ENCODE results near the gene ARL17A.
"Not testable (repeated sequence)": the region's sequence is repeated elsewhere in the genome, so short reads cannot be mapped to it uniquely, and the experiment has no call there.

Gene ARL17A

GRCh38 chr17:46579083-46580075 is at the start of gene ARL17A:
Gene ARL17A (minus strand): TSS chr17:46579691. CDS start chr17:46576322, 3,369 bp downstream.
- not testable (repeated sequence) for DNase-seq

- not testable (repeated sequence) for DNase-seq
Measured at GRCh38 chr17:46628753-46629436, 49.4 kb upstream of the ARL17A start.

GRCh38 chr17:46627452-46627851 is 48.0 kb upstream of the ARL17A start:
- not testable (repeated sequence) for DNase-seq

- not testable (repeated sequence) for DNase-seq
Measured at GRCh38 chr17:46624726-46625125, 45.2 kb upstream of the ARL17A start.

GRCh38 chr17:46623790-46624189 is 44.3 kb upstream of the ARL17A start:
- DNase-seq: not testable (repeated sequence)

GRCh38 chr17:46618975-46619374 is 39.5 kb upstream of the ARL17A start:
- not testable (repeated sequence) for DNase-seq

- DNase-seq: not testable (repeated sequence)
Measured at GRCh38 chr17:46617121-46617520, 37.6 kb upstream of the ARL17A start.

- DNase-seq: not testable (repeated sequence)
Measured at GRCh38 chr17:46613876-46614275, 34.4 kb upstream of the ARL17A start.

- DNase-seq: not testable (repeated sequence)
Measured at GRCh38 chr17:46611304-46611703, 31.8 kb upstream of the ARL17A start.

- not testable (repeated sequence) for DNase-seq
Measured at GRCh38 chr17:46603125-46603524, 23.6 kb upstream of the ARL17A start.

- not testable (repeated sequence) for DNase-seq
Measured at GRCh38 chr17:46600767-46601166, 21.3 kb upstream of the ARL17A start.

- DNase-seq: not testable (repeated sequence)
Measured at GRCh38 chr17:46598344-46598931, 18.9 kb upstream of the ARL17A start.

- DNase-seq: not testable (repeated sequence)
Measured at GRCh38 chr17:46591332-46591731, 11.8 kb upstream of the ARL17A start.

- not testable (repeated sequence) for DNase-seq
Measured at GRCh38 chr17:46590157-46591146, 11.0 kb upstream of the ARL17A start, which contains the start of gene NSF. Gene NSF (plus strand): TSS chr17:46590669. CDS start chr17:46590776, 107 bp downstream.

GRCh38 chr17:46585444-46585843 is 6.0 kb upstream of the ARL17A start:
- DNase-seq: not testable (repeated sequence)

GRCh38 chr17:46580082-46580481 is 591 bp upstream of the ARL17A start:
- not testable (repeated sequence) for DNase-seq

- not testable (repeated sequence) for DNase-seq
Measured at GRCh38 chr17:46571796-46572195, 7.7 kb downstream of the ARL17A start.

GRCh38 chr17:46566980-46567379 is 12.5 kb downstream of the ARL17A start:
- not testable (repeated sequence) for DNase-seq

- DNase-seq: not testable (repeated sequence)
Measured at GRCh38 chr17:46566284-46566683, 13.2 kb downstream of the ARL17A start.

GRCh38 chr17:46560048-46560447 is 19.4 kb downstream of the ARL17A start:
- DNase-seq: not testable (repeated sequence)

- not testable (repeated sequence) for DNase-seq
Measured at GRCh38 chr17:46559155-46559554, 20.3 kb downstream of the ARL17A start.

GRCh38 chr17:46548607-46549006 is 30.9 kb downstream of the ARL17A start:
- DNase-seq: not testable (repeated sequence)

Measured in NCI-H2171 (cell line).